HepG2 (cell line): ENCODE data around the gene CFAP91. TPM values are rescaled to one million over a fixed set of nuclear protein-coding genes. Genes with fewer than 3 reads are reported as not detected.

ENCODE experiments used
- EP300 ChIP-seq, 3 experiments: sonication (generic) in 1 of 3; formaldehyde crosslinking in 1 of 3; IDR thresholded peaks; 2 replicates each; pipeline versions ENCODE4 v1.5.1 to v1.6.1; 2011 to 2020; ENCODE audit warnings: low read depth in 2 of 3, low read length in 2 of 3, borderline replicate concordance in 1 of 3, improper control_type of control experiment in 1 of 3, mild to moderate bottlenecking in 1 of 3, missing genetic modification reagents in 1 of 3, moderate library complexity in 1 of 3
- FOXP1 ChIP-seq, 2 experiments: fragments of 450-650 bp in 1 of 2; IDR thresholded peaks; 2 replicates each; pipeline ENCODE4 v1.6.1; 2017 to 2018; ENCODE audit warnings: antibody characterized with exemption in 1 of 2
- HES4 ChIP-seq: sonication (generic); formaldehyde crosslinking; IDR thresholded peaks from 2 replicates; pipeline ENCODE4 v1.9.0; 2021; ENCODE audit warnings: mild to moderate bottlenecking, missing genetic modification reagents, borderline replicate concordance
- HMG20A ChIP-seq: IDR thresholded peaks from 2 replicates; pipeline ENCODE4 v1.6.1; 2016; ENCODE audit warnings: borderline replicate concordance
- HMGXB3 ChIP-seq: sonication (generic); formaldehyde crosslinking; IDR thresholded peaks from 2 replicates; pipeline ENCODE4 v1.4.0; 2020; ENCODE audit warnings: missing genetic modification reagents, borderline replicate concordance
- HNF4A ChIP-seq: sonication (generic); formaldehyde crosslinking; IDR thresholded peaks from 2 replicates; pipeline ENCODE4 v1.4.0; 2020; ENCODE audit warnings: missing genetic modification reagents
- KDM6A ChIP-seq: IDR thresholded peaks from 2 replicates; pipeline ENCODE4 v1.6.1; 2016; ENCODE audit warnings: low read depth
- KLF16 ChIP-seq, 2 experiments: sonication (generic) in 1 of 2; formaldehyde crosslinking in 1 of 2; IDR thresholded peaks; 2 replicates each; pipeline versions ENCODE4 v1.6.1 to v1.8.0; 2016 to 2023; ENCODE audit warnings: missing genetic modification reagents in 2 of 2, missing compliant biosample characterization in 1 of 2
- MIXL1 ChIP-seq: IDR thresholded peaks from 2 replicates; pipeline ENCODE4 v1.6.1; 2016
- SALL1 ChIP-seq: sonication (generic); formaldehyde crosslinking; IDR thresholded peaks from 2 replicates; pipeline ENCODE4 v1.8.0; 2022; ENCODE audit warnings: mild to moderate bottlenecking, missing genetic modification reagents
- polyA plus RNA-seq, 8 experiments: library from polyadenylated mRNA; depleted of rRNA in 3 of 8; stranded (reverse) in 7 of 8; unstranded in 1 of 8; fragments of >200 nt; fragmentation: Illumina TruSeq in 4 of 8; extraction: Trizol in 4 of 8; gene quantifications; 2 replicates each; pipeline versions ENCODE4 v1.2.1 to v1.2.3, GENCODE V29; 2011 to 2016; ENCODE audit warnings: low read depth in 4 of 8, missing spikeins in 1 of 8, mixed read lengths in 1 of 8; ENCODE audit not compliant: insufficient read depth in 1 of 8
- total RNA-seq, 5 experiments: library from RNA; depleted of rRNA; stranded (reverse); fragments of >200 nt; fragmentation: Illumina TruSeq; extraction: Trizol; gene quantifications; 2 replicates each; pipeline ENCODE4 v1.2.3, GENCODE V29; 2016; ENCODE audit warnings: low read depth in 1 of 5
- TF ChIP-seq, protein P1 (sequence below): sonication (generic); formaldehyde crosslinking; IDR thresholded peaks from 2 replicates; pipeline ENCODE4 v1.5.1; 2020; ENCODE audit warnings: mild to moderate bottlenecking, missing genetic modification reagents, borderline replicate concordance

CFAP91 gene
- total and polyA plus RNA-seq, 2 of the 13 experiments (the other 11 are each of a cell fraction or from before 2014, with no cell fraction given) = not detected

GRCh38 chr3:119716998-119717397 is 14.2 kb downstream of the CFAP91 start (continued):
- 0 out of 2 replicates have a peak, but pooled peaks have one; percentile 43 for TF ChIP-seq HMGXB3 (CRISPR knock-in tag)
- no peak for TF ChIP-seq FOXP1 (IDR thresholded peaks at IDR 0.05)
- TF ChIP-seq FOXP1 (CRISPR knock-in tag; IDR thresholded peaks at IDR 0.05) = peak; percentile 48
- TF ChIP-seq, protein P1, sequence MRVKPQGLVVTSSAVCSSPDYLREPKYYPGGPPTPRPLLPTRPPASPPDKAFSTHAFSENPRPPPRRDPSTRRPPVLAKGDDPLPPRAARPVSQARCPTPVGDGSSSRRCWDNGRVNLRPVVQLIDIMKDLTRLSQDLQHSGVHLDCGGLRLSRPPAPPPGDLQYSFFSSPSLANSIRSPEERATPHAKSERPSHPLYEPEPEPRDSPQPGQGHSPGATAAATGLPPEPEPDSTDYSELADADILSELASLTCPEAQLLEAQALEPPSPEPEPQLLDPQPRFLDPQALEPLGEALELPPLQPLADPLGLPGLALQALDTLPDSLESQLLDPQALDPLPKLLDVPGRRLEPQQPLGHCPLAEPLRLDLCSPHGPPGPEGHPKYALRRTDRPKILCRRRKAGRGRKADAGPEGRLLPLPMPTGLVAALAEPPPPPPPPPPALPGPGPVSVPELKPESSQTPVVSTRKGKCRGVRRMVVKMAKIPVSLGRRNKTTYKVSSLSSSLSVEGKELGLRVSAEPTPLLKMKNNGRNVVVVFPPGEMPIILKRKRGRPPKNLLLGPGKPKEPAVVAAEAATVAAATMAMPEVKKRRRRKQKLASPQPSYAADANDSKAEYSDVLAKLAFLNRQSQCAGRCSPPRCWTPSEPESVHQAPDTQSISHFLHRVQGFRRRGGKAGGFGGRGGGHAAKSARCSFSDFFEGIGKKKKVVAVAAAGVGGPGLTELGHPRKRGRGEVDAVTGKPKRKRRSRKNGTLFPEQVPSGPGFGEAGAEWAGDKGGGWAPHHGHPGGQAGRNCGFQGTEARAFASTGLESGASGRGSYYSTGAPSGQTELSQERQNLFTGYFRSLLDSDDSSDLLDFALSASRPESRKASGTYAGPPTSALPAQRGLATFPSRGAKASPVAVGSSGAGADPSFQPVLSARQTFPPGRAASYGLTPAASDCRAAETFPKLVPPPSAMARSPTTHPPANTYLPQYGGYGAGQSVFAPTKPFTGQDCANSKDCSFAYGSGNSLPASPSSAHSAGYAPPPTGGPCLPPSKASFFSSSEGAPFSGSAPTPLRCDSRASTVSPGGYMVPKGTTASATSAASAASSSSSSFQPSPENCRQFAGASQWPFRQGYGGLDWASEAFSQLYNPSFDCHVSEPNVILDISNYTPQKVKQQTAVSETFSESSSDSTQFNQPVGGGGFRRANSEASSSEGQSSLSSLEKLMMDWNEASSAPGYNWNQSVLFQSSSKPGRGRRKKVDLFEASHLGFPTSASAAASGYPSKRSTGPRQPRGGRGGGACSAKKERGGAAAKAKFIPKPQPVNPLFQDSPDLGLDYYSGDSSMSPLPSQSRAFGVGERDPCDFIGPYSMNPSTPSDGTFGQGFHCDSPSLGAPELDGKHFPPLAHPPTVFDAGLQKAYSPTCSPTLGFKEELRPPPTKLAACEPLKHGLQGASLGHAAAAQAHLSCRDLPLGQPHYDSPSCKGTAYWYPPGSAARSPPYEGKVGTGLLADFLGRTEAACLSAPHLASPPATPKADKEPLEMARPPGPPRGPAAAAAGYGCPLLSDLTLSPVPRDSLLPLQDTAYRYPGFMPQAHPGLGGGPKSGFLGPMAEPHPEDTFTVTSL (CRISPR knock-in tag) = peak; percentile 76; the same call in 1 of the 2 replicates
- 0 out of 4 replicates have a peak, but pooled peaks of 1 of the 2 experiments have one; percentile 33 for TF ChIP-seq KLF16 (CRISPR knock-in tag; IDR thresholded peaks at IDR 0.05)
- TF ChIP-seq HNF4A (CRISPR knock-in tag) = peak; percentile 93
- TF ChIP-seq HES4 (CRISPR knock-in tag) = no peak
- 0 out of 2 replicates have a peak, but pooled peaks have one; percentile 18 for TF ChIP-seq KDM6A (CRISPR knock-in tag)
- 0 out of 4 replicates have a peak, but pooled peaks of 1 of the 2 experiments have one; percentile 42 for TF ChIP-seq EP300 (IDR thresholded peaks at IDR 0.05; ENCODE audit: low read depth in 2 of 2, low read length in 2 of 2)
- no peak for TF ChIP-seq EP300 (CRISPR knock-in tag; IDR thresholded peaks at IDR 0.05; ENCODE audit: borderline replicate concordance)
- TF ChIP-seq SALL1 (CRISPR knock-in tag) = peak; percentile 81
- peak; percentile 69; the same call in 1 of the 2 replicates for TF ChIP-seq HMG20A (CRISPR knock-in tag)
- TF ChIP-seq MIXL1 = peak; percentile 27; the same call in 1 of the 2 replicates
